IMR-90 (cell line): ENCODE measurements around the gene DEDD2. TPM values are rescaled to one million over a fixed set of nuclear protein-coding genes. Genes with fewer than 3 reads are reported as not detected.

Experiments
- ATAC-seq: fragments of 200-7000 bp; cut with Tn5 transposase; 2 replicates; pipeline ENCODE4 v1.9.1; 2020; ENCODE audit warnings: low read depth, mild to moderate bottlenecking, moderate library complexity
- BruUV-seq: library from RNA; stranded (reverse); fragments of 400-500 nt; replicated peaks from 2 replicates; lab custom pipeline; 2021; lab: Mats Ljungman, UMichigan
- CTCF ChIA-PET: fragments of 300-600 bp; formaldehyde crosslinking; extraction: SDS; loops from one replicate; lab custom pipeline; 2021; ENCODE audit warnings: antibody characterized with exemption; lab: Yijun Ruan, JAX
- POLR2A ChIA-PET: fragments of 300-600 bp; sonication (Branson Sonifier 250); formaldehyde crosslinking; loops from one replicate; lab custom pipeline; 2022; ENCODE audit warnings: antibody characterized with exemption; ENCODE audit not compliant: unreplicated experiment; lab: Charles Lee
- DNase-seq: peaks from one replicate; pipeline ENCODE4 v3.0.0; 2013
- H2AFZ ChIP-seq: replicated peaks from 2 replicates; pipeline ENCODE3; 2013; ENCODE audit warnings: low read length, mild to moderate bottlenecking; ENCODE audit not compliant: poor library complexity
- H2AK5ac ChIP-seq: 2 replicates; pipeline ENCODE4 v1.6.1; 2013; ENCODE audit warnings: low read depth, low read length, inconsistent platforms
- H2AK9ac ChIP-seq: replicated peaks from 2 replicates; pipeline ENCODE3; 2013; ENCODE audit warnings: mild to moderate bottlenecking, low read depth, low read length, moderate library complexity; ENCODE audit not compliant: poor library complexity
- H2BK120ac ChIP-seq: 2 replicates; pipeline ENCODE4 v1.6.1; 2013; ENCODE audit warnings: low read depth, low read length, inconsistent platforms
- H2BK15ac ChIP-seq: 3 replicates; pipeline ENCODE4 v1.6.1; 2013; ENCODE audit warnings: low read depth, low read length, inconsistent platforms
- H2BK20ac ChIP-seq: 2 replicates; pipeline ENCODE4 v1.6.1; 2013; ENCODE audit warnings: low read depth, mild to moderate bottlenecking, inconsistent platforms, low read length, moderate library complexity
- H2BK5ac ChIP-seq: 2 replicates; pipeline ENCODE4 v1.6.1; 2013; ENCODE audit warnings: mild to moderate bottlenecking, low read depth, low read length, inconsistent platforms; ENCODE audit not compliant: poor library complexity, severe bottlenecking
- H3K14ac ChIP-seq: replicated peaks from 2 replicates; pipeline ENCODE4 v1.6.1; 2013; ENCODE audit warnings: low read depth, low read length, inconsistent platforms
- H3K18ac ChIP-seq: 2 replicates; pipeline ENCODE4 v1.6.1; 2013; ENCODE audit warnings: low read depth, low read length, control low read depth
- H3K23ac ChIP-seq: 2 replicates; pipeline ENCODE4 v1.6.1; 2013; ENCODE audit warnings: low read depth, low read length, inconsistent platforms
- H3K27ac ChIP-seq: 2 replicates; pipeline ENCODE4 v1.5.1; 2013; ENCODE audit warnings: mild to moderate bottlenecking, control low read depth, low read length; ENCODE audit not compliant: insufficient read depth
- H3K27me3 ChIP-seq: 2 replicates; pipeline ENCODE4 v1.6.1; 2013; ENCODE audit warnings: low read length; ENCODE audit not compliant: control insufficient read depth, insufficient read depth
- H3K36me3 ChIP-seq: 2 replicates; pipeline ENCODE4 v1.6.1; 2013; ENCODE audit warnings: low read length, mixed read lengths; ENCODE audit not compliant: control insufficient read depth, insufficient read depth
- H3K4ac ChIP-seq: 2 replicates; pipeline ENCODE4 v1.6.1; 2013; ENCODE audit warnings: low read depth, low read length, inconsistent platforms
- H3K4me1 ChIP-seq: 2 replicates; pipeline ENCODE4 v1.6.1; 2013; ENCODE audit warnings: low read length, mixed read lengths; ENCODE audit not compliant: control insufficient read depth, insufficient read depth
- H3K4me2 ChIP-seq: 2 replicates; pipeline ENCODE4 v1.6.1; 2013; ENCODE audit warnings: low read depth, mild to moderate bottlenecking, control low read depth, low read length, moderate library complexity
- H3K4me3 ChIP-seq: 2 replicates; pipeline ENCODE4 v1.5.1; 2013; ENCODE audit warnings: low read depth, mild to moderate bottlenecking, control low read depth, low read length, moderate library complexity; ENCODE audit not compliant: insufficient read depth
- H3K56ac ChIP-seq: 2 replicates; pipeline ENCODE4 v1.6.1; 2013; ENCODE audit warnings: low read length, inconsistent platforms; ENCODE audit not compliant: insufficient read depth; ENCODE audit errors: extremely low read depth
- H3K79me1 ChIP-seq, 2 experiments: 2 replicates each; pipeline ENCODE4 v1.6.1; 2013; ENCODE audit warnings: low read length in 2 of 2, inconsistent platforms in 1 of 2, low read depth in 1 of 2
- H3K9ac ChIP-seq: 2 replicates; pipeline ENCODE4 v1.6.1; 2013; ENCODE audit warnings: low read depth, low read length, control low read depth
- H3K9me1 ChIP-seq: 2 replicates; pipeline ENCODE4 v1.6.1; 2013; ENCODE audit warnings: low read length, inconsistent platforms; ENCODE audit not compliant: insufficient read depth
- H3K9me3 ChIP-seq: 2 replicates; pipeline ENCODE4 v1.6.1; 2013; ENCODE audit warnings: low read length; ENCODE audit not compliant: control insufficient read depth, insufficient read depth
- H4K20me1 ChIP-seq: 2 replicates; pipeline ENCODE4 v1.6.1; 2013; ENCODE audit warnings: low read length, inconsistent platforms; ENCODE audit not compliant: insufficient read depth
- H4K5ac ChIP-seq: 2 replicates; pipeline ENCODE4 v1.6.1; 2013; ENCODE audit warnings: mild to moderate bottlenecking, low read depth, low read length, control low read depth
- H4K8ac ChIP-seq, 2 experiments: 2 replicates each; pipeline ENCODE4 v1.6.1; 2013; ENCODE audit warnings: low read depth in 2 of 2, low read length in 2 of 2, control low read depth in 1 of 2, inconsistent platforms in 1 of 2
- H4K91ac ChIP-seq: 2 replicates; pipeline ENCODE4 v1.6.1; 2013; ENCODE audit warnings: low read depth, low read length, inconsistent platforms; ENCODE audit not compliant: insufficient read depth
- BHLHE40 ChIP-seq: fragments of 150-350 bp; IDR thresholded peaks from 2 replicates; pipeline ENCODE4 v1.6.1; 2016; ENCODE audit warnings: mild to moderate bottlenecking, low read depth, low read length
- CEBPB ChIP-seq: IDR thresholded peaks from 2 replicates; pipeline ENCODE4 v1.6.1; 2012; ENCODE audit warnings: low read depth, low read length, improper control_type of control experiment
- CHD1 ChIP-seq: IDR thresholded peaks from 2 replicates; pipeline ENCODE4 v1.6.1; 2012; ENCODE audit warnings: low read depth, low read length, improper control_type of control experiment
- FOS ChIP-seq: fragments of 150-350 bp; IDR thresholded peaks from 2 replicates; pipeline ENCODE4 v1.6.1; 2016; ENCODE audit warnings: low read depth, low read length
- MAFK ChIP-seq: IDR thresholded peaks from 2 replicates; pipeline ENCODE4 v1.6.1; 2012; ENCODE audit warnings: low read depth, low read length, improper control_type of control experiment
- MAZ ChIP-seq: IDR thresholded peaks from 2 replicates; pipeline ENCODE4 v1.6.1; 2012; ENCODE audit warnings: low read depth, mild to moderate bottlenecking, low read length, improper control_type of control experiment, moderate library complexity, borderline replicate concordance
- MXI1 ChIP-seq: IDR thresholded peaks from 2 replicates; pipeline ENCODE4 v1.6.1; 2012; ENCODE audit warnings: low read depth, mild to moderate bottlenecking, low read length, moderate library complexity, borderline replicate concordance
- NFE2L2 ChIP-seq: fragments of 150-350 bp; IDR thresholded peaks from 2 replicates; pipeline ENCODE4 v1.6.1; 2016; ENCODE audit warnings: low read depth, mild to moderate bottlenecking, low read length
- POLR2A ChIP-seq: IDR thresholded peaks from 2 replicates; pipeline ENCODE4 v1.6.1; 2012; ENCODE audit warnings: mild to moderate bottlenecking, low read depth, low read length
- RAD21 ChIP-seq: IDR thresholded peaks from 2 replicates; pipeline ENCODE4 v1.6.1; 2012; ENCODE audit warnings: low read length, improper control_type of control experiment
- RCOR1 ChIP-seq: IDR thresholded peaks from 2 replicates; pipeline ENCODE4 v1.6.1; 2012; ENCODE audit warnings: mild to moderate bottlenecking, low read length, improper control_type of control experiment; ENCODE audit not compliant: insufficient replicate concordance
- RFX5 ChIP-seq: IDR thresholded peaks from 2 replicates; pipeline ENCODE4 v1.8.0; 2012; ENCODE audit warnings: low read depth, mild to moderate bottlenecking, low read length, moderate library complexity
- SMC3 ChIP-seq: fragments of 150-350 bp; IDR thresholded peaks from 2 replicates; pipeline ENCODE4 v1.6.1; 2016; ENCODE audit warnings: low read depth, mild to moderate bottlenecking, antibody characterized with exemption, low read length, moderate library complexity
- WGBS, 2 experiments: methylation state at CpG; one replicate each; pipeline versions ENCODE4 v1.1.5 to v1.1.7; 2013; ENCODE audit warnings: missing lambda C conversion rate in 2 of 2; ENCODE audit not compliant: insufficient read length in 1 of 2; ENCODE audit errors: extremely low coverage in 2 of 2; 5-methylcytosine and 5-hydroxymethylcytosine counted together
- dilution Hi-C: fragments of 300-500 bp; cut with HindIII; formaldehyde crosslinking; loops from one replicate; pipeline ENCODE4 v1.14.3; 2018; ENCODE audit warnings: low sequenced_read_pairs; ENCODE audit not compliant: unreplicated experiment
- in situ Hi-C: fragments of 300-500 bp; cut with MboI; formaldehyde crosslinking; loops from 3 replicates; pipeline ENCODE4 v1.14.3; 2019; ENCODE audit warnings: low sequenced_read_pairs, inconsistent platforms, mixed read lengths
- intact Hi-C: fragments of 100-400 bp; cut with micrococcal nuclease; formaldehyde crosslinking; loops from 2 replicates; pipeline ENCODE4 v1.10.0; 2022
- polyA plus RNA-seq, 3 experiments: library from polyadenylated mRNA; depleted of rRNA; stranded (reverse); fragments of >200 nt; gene quantifications; 2 replicates each; pipeline ENCODE4 v1.2.3, GENCODE V29; 2012; ENCODE audit warnings: low replicate concordance in 1 of 3
- total RNA-seq: library from RNA; depleted of rRNA; stranded (reverse); fragments of >200 nt; gene quantifications from 2 replicates; pipeline ENCODE4 v1.2.3, GENCODE V29; 2012
- TF ChIP-seq, protein P1 (sequence below): fragments of 150-350 bp; IDR thresholded peaks from 2 replicates; pipeline ENCODE4 v1.6.1; 2017; ENCODE audit warnings: mild to moderate bottlenecking, antibody characterized with exemption, low read length, low read depth
- TF ChIP-seq, protein P2 (sequence below): fragments of 150-350 bp; IDR thresholded peaks from 2 replicates; pipeline ENCODE4 v1.6.1; 2016; ENCODE audit warnings: low read depth, mild to moderate bottlenecking, low read length, moderate library complexity, borderline replicate concordance

Gene DEDD2
- total and polyA plus RNA-seq, 2 of the 4 experiments (the other 2 are of a cell fraction): 8.2 to 21.0 TPM

DNA sequence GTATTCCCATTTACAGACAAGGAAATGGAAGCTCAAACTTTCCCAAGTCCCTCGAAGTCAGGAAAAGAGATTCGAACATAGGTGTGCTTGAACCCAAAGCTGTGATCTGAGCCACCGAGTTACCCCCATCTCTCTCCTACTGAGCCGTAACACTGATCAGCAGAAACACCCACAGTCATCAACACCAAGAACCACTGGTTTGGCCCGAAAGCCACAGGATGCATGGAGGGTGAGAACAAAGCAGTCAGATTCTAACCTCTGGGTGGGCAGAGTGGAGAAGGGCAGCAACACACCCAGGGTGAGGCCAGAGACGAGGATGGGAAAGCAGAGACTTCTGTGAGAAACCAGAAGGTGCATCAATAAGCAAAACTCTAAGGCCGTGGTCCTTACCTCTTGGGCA is 57.5 kb downstream of the DEDD2 start:
- DNase-seq (no peak), ATAC-seq (no peak)
- H3K14ac ChIP-seq: no peak overlapping the region
- H3K27me3 ChIP-seq: peaks cover 86% of the 10 kb centered on the region
- H2AK5ac ChIP-seq: no peak overlapping the region
- in situ Hi-C loops: no loop called here
- H3K79me1 ChIP-seq: no peaks in the 10 kb centered on the region
- TF ChIP-seq, protein P1, sequence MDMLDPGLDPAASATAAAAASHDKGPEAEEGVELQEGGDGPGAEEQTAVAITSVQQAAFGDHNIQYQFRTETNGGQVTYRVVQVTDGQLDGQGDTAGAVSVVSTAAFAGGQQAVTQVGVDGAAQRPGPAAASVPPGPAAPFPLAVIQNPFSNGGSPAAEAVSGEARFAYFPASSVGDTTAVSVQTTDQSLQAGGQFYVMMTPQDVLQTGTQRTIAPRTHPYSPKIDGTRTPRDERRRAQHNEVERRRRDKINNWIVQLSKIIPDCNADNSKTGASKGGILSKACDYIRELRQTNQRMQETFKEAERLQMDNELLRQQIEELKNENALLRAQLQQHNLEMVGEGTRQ: no peak
- no peak for TF ChIP-seq RAD21
- no peak for TF ChIP-seq CEBPB
- TF ChIP-seq, protein P2, sequence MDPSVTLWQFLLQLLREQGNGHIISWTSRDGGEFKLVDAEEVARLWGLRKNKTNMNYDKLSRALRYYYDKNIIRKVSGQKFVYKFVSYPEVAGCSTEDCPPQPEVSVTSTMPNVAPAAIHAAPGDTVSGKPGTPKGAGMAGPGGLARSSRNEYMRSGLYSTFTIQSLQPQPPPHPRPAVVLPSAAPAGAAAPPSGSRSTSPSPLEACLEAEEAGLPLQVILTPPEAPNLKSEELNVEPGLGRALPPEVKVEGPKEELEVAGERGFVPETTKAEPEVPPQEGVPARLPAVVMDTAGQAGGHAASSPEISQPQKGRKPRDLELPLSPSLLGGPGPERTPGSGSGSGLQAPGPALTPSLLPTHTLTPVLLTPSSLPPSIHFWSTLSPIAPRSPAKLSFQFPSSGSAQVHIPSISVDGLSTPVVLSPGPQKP: no peak
- no peak for TF ChIP-seq MAZ
- no peak for TF ChIP-seq RFX5
- TF ChIP-seq RCOR1: no peak
- TF ChIP-seq POLR2A: no peak
- no peak for TF ChIP-seq MXI1
- TF ChIP-seq FOS: no peak
- no peak for TF ChIP-seq MAFK
- TF ChIP-seq NFE2L2: no peak
- TF ChIP-seq CHD1: no peak
- TF ChIP-seq BHLHE40: no peak
- no peak for TF ChIP-seq SMC3
- no peaks in the 10 kb centered on the region for H3K36me3 ChIP-seq
- no peaks in the 10 kb centered on the region for H3K9me1 ChIP-seq
- no peak overlapping the region for H3K23ac ChIP-seq
- H3K9me3 ChIP-seq: no peaks in the 10 kb centered on the region
- H4K91ac ChIP-seq: no peak overlapping the region
- H3K56ac ChIP-seq: no peak overlapping the region
- no peak overlapping the region for H3K9ac ChIP-seq
- H4K5ac ChIP-seq: no peak overlapping the region
- H2AFZ ChIP-seq: no peak overlapping the region
- no peak overlapping the region for H3K4ac ChIP-seq
- intact Hi-C loops: no loop called here
- no peak overlapping the region for H2BK15ac ChIP-seq
- no peaks in the 10 kb centered on the region for H4K20me1 ChIP-seq
- no TSS peak for BruUV-seq
- ChIA-PET POLR2A (no interaction called here), CTCF (no interaction called here)
- no peak overlapping the region for H2BK120ac ChIP-seq
- H4K8ac ChIP-seq: no peak overlapping the region
- H2AK9ac ChIP-seq: no peak overlapping the region
- no peak overlapping the region for H3K4me3 ChIP-seq
- no peak overlapping the region for H2BK20ac ChIP-seq
- H3K4me2 ChIP-seq: no peak overlapping the region
- dilution Hi-C loops: no loop called here
- no peak overlapping the region for H3K18ac ChIP-seq
- H2BK5ac ChIP-seq: no peak overlapping the region
- H3K27ac ChIP-seq: no peak overlapping the region
- no peaks in the 10 kb centered on the region for H3K4me1 ChIP-seq
- 43% methylated on average over 1 of the region's 7 CpGs; no CpG with 5 or more reads in 1 of the 2 experiments for WGBS, 2 experiments
